ENCODE measurements around the gene IDH3G.

IDH3G gene

DNA sequence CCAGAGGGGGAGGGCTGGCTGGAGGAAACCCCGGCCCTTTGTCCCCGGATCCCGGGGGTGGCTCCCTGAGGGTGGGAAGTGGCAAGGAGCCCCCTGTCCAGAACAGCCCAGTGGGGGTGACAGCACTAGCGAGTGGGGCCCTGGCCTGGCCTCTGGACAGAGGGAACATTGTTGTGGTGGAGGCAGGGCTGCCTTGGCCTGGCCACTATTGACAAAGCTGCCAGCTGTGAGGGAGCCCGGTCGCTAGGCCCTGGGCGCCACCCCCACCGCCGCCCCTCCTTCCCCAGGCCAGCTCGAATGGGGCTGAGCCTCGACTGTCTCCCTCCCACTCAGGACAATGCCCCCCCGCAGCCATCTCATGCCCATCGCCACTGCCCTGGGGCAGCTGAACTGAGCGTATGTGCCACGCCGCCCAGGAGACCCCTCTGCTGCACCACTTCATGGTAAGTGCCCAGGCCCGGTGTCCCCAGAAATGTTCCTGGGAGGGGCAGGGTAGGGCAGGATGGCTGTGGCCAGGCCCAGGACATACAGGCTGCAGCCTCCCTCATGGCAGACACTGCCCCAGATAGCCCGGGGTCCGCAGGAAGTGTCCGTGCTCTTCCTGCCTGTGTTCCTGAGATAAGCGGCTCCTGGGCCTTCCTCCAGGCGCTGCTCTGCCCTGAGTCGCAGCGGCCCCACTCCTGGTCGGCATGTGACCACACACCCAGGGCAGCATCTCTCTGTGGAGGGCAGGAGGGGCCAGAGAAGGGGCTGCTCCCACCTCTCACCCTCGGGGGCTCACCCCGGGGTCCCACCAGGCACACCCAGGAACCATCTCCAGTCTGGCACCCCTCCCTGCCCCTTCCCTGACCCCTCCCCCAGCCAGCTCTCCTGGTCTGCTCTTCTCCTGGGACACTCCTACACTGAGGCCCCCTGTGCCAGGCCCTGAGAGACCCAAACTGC, 28.8 kb downstream of the IDH3G start:
- ChIA-PET CTCF (interaction anchor here (0.6 to 6.5 kb wide), 4 partner anchors 12 to 371 kb away, joined by 3 to 63 read pairs (median 3); no protein-coding TSS in a partner anchor), POLR2A (interaction anchor here (0.5 to 1.7 kb wide), 7 partner anchors 16 to 205 kb away, joined by 3 to 12 read pairs (median 4); partner anchors contain the start of genes IDH3G, SRPK3 and SSR4)
- TF ChIP-seq, protein P1, sequence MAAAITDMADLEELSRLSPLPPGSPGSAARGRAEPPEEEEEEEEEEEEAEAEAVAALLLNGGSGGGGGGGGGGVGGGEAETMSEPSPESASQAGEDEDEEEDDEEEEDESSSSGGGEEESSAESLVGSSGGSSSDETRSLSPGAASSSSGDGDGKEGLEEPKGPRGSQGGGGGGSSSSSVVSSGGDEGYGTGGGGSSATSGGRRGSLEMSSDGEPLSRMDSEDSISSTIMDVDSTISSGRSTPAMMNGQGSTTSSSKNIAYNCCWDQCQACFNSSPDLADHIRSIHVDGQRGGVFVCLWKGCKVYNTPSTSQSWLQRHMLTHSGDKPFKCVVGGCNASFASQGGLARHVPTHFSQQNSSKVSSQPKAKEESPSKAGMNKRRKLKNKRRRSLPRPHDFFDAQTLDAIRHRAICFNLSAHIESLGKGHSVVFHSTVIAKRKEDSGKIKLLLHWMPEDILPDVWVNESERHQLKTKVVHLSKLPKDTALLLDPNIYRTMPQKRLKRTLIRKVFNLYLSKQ (tag by site-specific recombination; IDR thresholded peaks at IDR 0.05; ENCODE audit: borderline replicate concordance): no peak
- TF ChIP-seq ZNF529 (tag by site-specific recombination; IDR thresholded peaks at IDR 0.05; ENCODE audit: insufficient replicate concordance): no peak
- TF ChIP-seq RBAK (tag by site-specific recombination; IDR thresholded peaks at IDR 0.05): no peak
- TF ChIP-seq ZNF707 (tag by site-specific recombination; IDR thresholded peaks at IDR 0.05): 0 out of 2 replicates have a peak, but pooled peaks have one; percentile 57
- TF ChIP-seq, protein P2, sequence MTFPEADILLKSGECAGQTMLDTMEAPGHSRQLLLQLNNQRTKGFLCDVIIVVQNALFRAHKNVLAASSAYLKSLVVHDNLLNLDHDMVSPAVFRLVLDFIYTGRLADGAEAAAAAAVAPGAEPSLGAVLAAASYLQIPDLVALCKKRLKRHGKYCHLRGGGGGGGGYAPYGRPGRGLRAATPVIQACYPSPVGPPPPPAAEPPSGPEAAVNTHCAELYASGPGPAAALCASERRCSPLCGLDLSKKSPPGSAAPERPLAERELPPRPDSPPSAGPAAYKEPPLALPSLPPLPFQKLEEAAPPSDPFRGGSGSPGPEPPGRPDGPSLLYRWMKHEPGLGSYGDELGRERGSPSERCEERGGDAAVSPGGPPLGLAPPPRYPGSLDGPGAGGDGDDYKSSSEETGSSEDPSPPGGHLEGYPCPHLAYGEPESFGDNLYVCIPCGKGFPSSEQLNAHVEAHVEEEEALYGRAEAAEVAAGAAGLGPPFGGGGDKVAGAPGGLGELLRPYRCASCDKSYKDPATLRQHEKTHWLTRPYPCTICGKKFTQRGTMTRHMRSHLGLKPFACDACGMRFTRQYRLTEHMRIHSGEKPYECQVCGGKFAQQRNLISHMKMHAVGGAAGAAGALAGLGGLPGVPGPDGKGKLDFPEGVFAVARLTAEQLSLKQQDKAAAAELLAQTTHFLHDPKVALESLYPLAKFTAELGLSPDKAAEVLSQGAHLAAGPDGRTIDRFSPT (tag by site-specific recombination; IDR thresholded peaks at IDR 0.05): peak; percentile 55
- no peak for TF ChIP-seq ZNF366 (tag by site-specific recombination; conservative IDR thresholded peaks at IDR 0.05)
- peak; percentile 18; the same call in 1 of the 2 replicates for TF ChIP-seq SP2 (tag by site-specific recombination; IDR thresholded peaks at IDR 0.05)
- TF ChIP-seq GLIS1 (tag by site-specific recombination; IDR thresholded peaks at IDR 0.05): no peak
- TF ChIP-seq, protein P3, sequence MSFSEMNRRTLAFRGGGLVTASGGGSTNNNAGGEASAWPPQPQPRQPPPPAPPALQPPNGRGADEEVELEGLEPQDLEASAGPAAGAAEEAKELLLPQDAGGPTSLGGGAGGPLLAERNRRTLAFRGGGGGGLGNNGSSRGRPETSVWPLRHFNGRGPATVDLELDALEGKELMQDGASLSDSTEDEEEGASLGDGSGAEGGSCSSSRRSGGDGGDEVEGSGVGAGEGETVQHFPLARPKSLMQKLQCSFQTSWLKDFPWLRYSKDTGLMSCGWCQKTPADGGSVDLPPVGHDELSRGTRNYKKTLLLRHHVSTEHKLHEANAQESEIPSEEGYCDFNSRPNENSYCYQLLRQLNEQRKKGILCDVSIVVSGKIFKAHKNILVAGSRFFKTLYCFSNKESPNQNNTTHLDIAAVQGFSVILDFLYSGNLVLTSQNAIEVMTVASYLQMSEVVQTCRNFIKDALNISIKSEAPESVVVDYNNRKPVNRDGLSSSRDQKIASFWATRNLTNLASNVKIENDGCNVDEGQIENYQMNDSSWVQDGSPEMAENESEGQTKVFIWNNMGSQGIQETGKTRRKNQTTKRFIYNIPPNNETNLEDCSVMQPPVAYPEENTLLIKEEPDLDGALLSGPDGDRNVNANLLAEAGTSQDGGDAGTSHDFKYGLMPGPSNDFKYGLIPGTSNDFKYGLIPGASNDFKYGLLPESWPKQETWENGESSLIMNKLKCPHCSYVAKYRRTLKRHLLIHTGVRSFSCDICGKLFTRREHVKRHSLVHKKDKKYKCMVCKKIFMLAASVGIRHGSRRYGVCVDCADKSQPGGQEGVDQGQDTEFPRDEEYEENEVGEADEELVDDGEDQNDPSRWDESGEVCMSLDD (tag by site-specific recombination; IDR thresholded peaks at IDR 0.05): no peak
- TF ChIP-seq ZFP69B (tag by site-specific recombination; IDR thresholded peaks at IDR 0.05): no peak
- TF ChIP-seq KLF8 (tag by site-specific recombination; IDR thresholded peaks at IDR 0.05): no peak
- TF ChIP-seq KLF1 (tag by site-specific recombination; IDR thresholded peaks at IDR 0.05): peak; percentile 27; the same call in 1 of the 2 replicates
- TF ChIP-seq, protein P4, sequence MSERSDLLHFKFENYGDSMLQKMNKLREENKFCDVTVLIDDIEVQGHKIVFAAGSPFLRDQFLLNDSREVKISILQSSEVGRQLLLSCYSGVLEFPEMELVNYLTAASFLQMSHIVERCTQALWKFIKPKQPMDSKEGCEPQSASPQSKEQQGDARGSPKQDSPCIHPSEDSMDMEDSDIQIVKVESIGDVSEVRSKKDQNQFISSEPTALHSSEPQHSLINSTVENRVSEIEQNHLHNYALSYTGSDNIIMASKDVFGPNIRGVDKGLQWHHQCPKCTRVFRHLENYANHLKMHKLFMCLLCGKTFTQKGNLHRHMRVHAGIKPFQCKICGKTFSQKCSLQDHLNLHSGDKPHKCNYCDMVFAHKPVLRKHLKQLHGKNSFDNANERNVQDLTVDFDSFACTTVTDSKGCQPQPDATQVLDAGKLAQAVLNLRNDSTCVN (tag by site-specific recombination; optimal IDR thresholded peaks at IDR 0.05): no peak
- peak overlapping the region; percentile 30 for H3K4me3 ChIP-seq (ENCODE audit: low read depth, low read length)
- H3K36me3 ChIP-seq (ENCODE audit: control insufficient read depth in 2 of 2, insufficient read depth in 1 of 2, low read length in 2 of 2): no peaks in the 10 kb centered on the region
- 0 out of 2 replicates have a peak, but pooled peaks cover 3% of the 10 kb centered on the region for H3K4me1 ChIP-seq (ENCODE audit: control insufficient read depth, insufficient read depth, low read length)
- peak overlapping the region; percentile 7; the same call in 1 of the 2 replicates for H3K27ac ChIP-seq (ENCODE audit: extremely low read depth, low read depth, low read length)
- no peaks in the 10 kb centered on the region for H3K9me3 ChIP-seq (ENCODE audit: control insufficient read depth, insufficient read depth, low read depth, low read length)

DNA sequence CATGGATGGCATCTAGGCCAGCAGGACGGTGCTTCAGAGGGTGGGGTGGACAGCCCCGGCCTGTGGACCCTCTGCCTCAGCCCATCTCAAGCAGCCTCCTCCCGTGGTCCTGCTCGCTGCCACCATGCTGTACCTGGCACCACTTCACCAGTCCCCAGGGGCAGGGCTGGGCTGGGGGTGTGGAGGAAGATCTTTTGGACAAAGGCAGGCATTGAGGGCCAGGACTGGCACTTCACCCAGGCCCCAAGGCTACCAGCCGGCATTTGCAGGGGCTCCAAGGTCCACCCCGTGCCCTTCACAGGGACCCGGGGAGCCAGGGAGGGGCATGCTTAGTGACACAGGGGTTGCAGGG, 29.4 kb downstream of the IDH3G start:
- POLR2A ChIA-PET: no interaction called here
- H3K4me3 ChIP-seq (ENCODE audit: low read depth, low read length): no peak overlapping the region
- H3K4me1 ChIP-seq (ENCODE audit: control insufficient read depth, insufficient read depth, low read length): 0 out of 2 replicates have a peak, but pooled peaks cover 3% of the 10 kb centered on the region
- CTCF ChIA-PET: interaction anchor here (0.7 to 6.5 kb wide), 3 partner anchors 30 to 183 kb away, joined by 3 to 63 read pairs (median 3); partner anchors contain the start of genes IDH3G and SSR4
- no peaks in the 10 kb centered on the region for H3K9me3 ChIP-seq (ENCODE audit: control insufficient read depth, insufficient read depth, low read depth, low read length)
- H3K36me3 ChIP-seq (ENCODE audit: control insufficient read depth in 2 of 2, insufficient read depth in 1 of 2, low read length in 2 of 2): no peaks in the 10 kb centered on the region
- H3K27ac ChIP-seq (ENCODE audit: extremely low read depth, low read depth, low read length): no peak overlapping the region
- no peak for TF ChIP-seq ZNF707 (tag by site-specific recombination; IDR thresholded peaks at IDR 0.05)
- TF ChIP-seq YY1 (tag by site-specific recombination; IDR thresholded peaks at IDR 0.05): no peak
- no peak for TF ChIP-seq ZNF221 (tag by site-specific recombination; IDR thresholded peaks at IDR 0.05; ENCODE audit: borderline replicate concordance)
- TF ChIP-seq, protein P5, sequence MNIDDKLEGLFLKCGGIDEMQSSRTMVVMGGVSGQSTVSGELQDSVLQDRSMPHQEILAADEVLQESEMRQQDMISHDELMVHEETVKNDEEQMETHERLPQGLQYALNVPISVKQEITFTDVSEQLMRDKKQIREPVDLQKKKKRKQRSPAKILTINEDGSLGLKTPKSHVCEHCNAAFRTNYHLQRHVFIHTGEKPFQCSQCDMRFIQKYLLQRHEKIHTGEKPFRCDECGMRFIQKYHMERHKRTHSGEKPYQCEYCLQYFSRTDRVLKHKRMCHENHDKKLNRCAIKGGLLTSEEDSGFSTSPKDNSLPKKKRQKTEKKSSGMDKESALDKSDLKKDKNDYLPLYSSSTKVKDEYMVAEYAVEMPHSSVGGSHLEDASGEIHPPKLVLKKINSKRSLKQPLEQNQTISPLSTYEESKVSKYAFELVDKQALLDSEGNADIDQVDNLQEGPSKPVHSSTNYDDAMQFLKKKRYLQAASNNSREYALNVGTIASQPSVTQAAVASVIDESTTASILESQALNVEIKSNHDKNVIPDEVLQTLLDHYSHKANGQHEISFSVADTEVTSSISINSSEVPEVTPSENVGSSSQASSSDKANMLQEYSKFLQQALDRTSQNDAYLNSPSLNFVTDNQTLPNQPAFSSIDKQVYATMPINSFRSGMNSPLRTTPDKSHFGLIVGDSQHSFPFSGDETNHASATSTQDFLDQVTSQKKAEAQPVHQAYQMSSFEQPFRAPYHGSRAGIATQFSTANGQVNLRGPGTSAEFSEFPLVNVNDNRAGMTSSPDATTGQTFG (tag by site-specific recombination; IDR thresholded peaks at IDR 0.05; ENCODE audit: borderline replicate concordance): no peak
- no peak for TF ChIP-seq ZNF19 (tag by site-specific recombination; IDR thresholded peaks at IDR 0.05; ENCODE audit: low read depth)
- TF ChIP-seq, protein P2 (tag by site-specific recombination; IDR thresholded peaks at IDR 0.05): no peak
- TF ChIP-seq HOXC10 (CRISPR knock-in tag; IDR thresholded peaks at IDR 0.05): no peak

Data from HEK293 (cell line).